GM12872 (cell line): Measurements from ENCODE around the gene CNTROB.

ENCODE experiments used
- TF ChIP-seq, protein P1 (sequence below): IDR thresholded peaks from 3 replicates; pipeline ENCODE4 v1.5.1; 2011; ENCODE audit warnings: low read depth, mild to moderate bottlenecking, low read length, moderate library complexity; ENCODE audit not compliant: insufficient read depth

Gene CNTROB, protein sequence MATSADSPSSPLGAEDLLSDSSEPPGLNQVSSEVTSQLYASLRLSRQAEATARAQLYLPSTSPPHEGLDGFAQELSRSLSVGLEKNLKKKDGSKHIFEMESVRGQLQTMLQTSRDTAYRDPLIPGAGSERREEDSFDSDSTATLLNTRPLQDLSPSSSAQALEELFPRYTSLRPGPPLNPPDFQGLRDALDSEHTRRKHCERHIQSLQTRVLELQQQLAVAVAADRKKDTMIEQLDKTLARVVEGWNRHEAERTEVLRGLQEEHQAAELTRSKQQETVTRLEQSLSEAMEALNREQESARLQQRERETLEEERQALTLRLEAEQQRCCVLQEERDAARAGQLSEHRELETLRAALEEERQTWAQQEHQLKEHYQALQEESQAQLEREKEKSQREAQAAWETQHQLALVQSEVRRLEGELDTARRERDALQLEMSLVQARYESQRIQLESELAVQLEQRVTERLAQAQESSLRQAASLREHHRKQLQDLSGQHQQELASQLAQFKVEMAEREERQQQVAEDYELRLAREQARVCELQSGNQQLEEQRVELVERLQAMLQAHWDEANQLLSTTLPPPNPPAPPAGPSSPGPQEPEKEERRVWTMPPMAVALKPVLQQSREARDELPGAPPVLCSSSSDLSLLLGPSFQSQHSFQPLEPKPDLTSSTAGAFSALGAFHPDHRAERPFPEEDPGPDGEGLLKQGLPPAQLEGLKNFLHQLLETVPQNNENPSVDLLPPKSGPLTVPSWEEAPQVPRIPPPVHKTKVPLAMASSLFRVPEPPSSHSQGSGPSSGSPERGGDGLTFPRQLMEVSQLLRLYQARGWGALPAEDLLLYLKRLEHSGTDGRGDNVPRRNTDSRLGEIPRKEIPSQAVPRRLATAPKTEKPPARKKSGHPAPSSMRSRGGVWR

GRCh38 chr17:7931709-7932482 is at the start of gene CNTROB, which contains the start of gene TRAPPC1:
TSS of gene CNTROB (plus strand) at chr17:7932206. CDS start at chr17:7933080, 874 bp downstream.
TSS of gene TRAPPC1 (minus strand) at chr17:7931946. CDS start at chr17:7931829, 117 bp downstream.
- TF ChIP-seq, protein P1, sequence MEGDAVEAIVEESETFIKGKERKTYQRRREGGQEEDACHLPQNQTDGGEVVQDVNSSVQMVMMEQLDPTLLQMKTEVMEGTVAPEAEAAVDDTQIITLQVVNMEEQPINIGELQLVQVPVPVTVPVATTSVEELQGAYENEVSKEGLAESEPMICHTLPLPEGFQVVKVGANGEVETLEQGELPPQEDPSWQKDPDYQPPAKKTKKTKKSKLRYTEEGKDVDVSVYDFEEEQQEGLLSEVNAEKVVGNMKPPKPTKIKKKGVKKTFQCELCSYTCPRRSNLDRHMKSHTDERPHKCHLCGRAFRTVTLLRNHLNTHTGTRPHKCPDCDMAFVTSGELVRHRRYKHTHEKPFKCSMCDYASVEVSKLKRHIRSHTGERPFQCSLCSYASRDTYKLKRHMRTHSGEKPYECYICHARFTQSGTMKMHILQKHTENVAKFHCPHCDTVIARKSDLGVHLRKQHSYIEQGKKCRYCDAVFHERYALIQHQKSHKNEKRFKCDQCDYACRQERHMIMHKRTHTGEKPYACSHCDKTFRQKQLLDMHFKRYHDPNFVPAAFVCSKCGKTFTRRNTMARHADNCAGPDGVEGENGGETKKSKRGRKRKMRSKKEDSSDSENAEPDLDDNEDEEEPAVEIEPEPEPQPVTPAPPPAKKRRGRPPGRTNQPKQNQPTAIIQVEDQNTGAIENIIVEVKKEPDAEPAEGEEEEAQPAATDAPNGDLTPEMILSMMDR = no peak

DNA sequence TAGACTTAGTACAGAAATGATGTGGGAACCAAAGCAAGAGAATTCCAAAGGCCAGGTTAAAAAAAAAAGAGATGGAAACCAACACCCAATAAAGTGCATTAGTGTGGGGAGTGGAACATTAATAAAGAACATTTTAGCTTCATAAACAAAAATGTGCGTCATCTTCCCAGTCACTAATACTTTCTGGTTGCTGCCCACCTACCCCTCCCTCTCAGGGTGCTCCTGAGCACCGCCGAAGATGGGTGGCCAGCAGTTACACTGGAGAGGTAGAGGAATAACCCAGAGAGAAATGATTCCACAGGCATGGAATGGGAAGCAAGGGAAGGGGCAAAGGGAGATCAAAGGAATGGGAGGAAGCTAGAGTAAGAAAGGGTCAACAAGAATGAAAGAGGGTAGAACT is 49.4 kb upstream of the CNTROB start:
- TF ChIP-seq, protein P1 = no peak

GRCh38 chr17:7883781-7884386 is 48.1 kb upstream of the CNTROB start:
- TF ChIP-seq, protein P1 = no peak

- TF ChIP-seq, protein P1 = no peak
These were observed 47.2 kb upstream of the CNTROB start for GRCh38 chr17:7884581-7885366.

- TF ChIP-seq, protein P1 = no peak
These were observed 46.4 kb upstream of the CNTROB start for GRCh38 chr17:7885367-7886226.
